Caco-2 (cell line): ENCODE measurements around the gene FHIT. TPM values are rescaled to one million over a fixed set of nuclear protein-coding genes. Genes with fewer than 3 reads are reported as not detected.

Experiments used
- BruUV-seq: library from RNA; stranded (reverse); fragments of 400-500 nt; replicated peaks from 2 replicates; lab custom pipeline; 2021; lab: Mats Ljungman, UMichigan
- CTCF ChIA-PET: fragments of 300-600 bp; sonication (Branson Sonifier 250); formaldehyde crosslinking; loops from one replicate; lab custom pipeline; 2022; ENCODE audit warnings: antibody characterized with exemption; lab: Charles Lee
- POLR2A ChIA-PET: fragments of 300-600 bp; sonication (Branson Sonifier 250); formaldehyde crosslinking; loops from one replicate; lab custom pipeline; 2022; ENCODE audit warnings: antibody characterized with exemption; lab: Charles Lee
- DNase-seq, 2 experiments: peaks; one replicate each; pipeline versions ENCODE4 v3.0.0 to v3.0.0-alpha.2; 2020 to 2022
- H3K27me3 ChIP-seq: replicated peaks from 2 replicates; pipeline ENCODE4 v1.6.0; 2011; ENCODE audit warnings: low read length; ENCODE audit not compliant: control insufficient read depth, insufficient read depth
- H3K36me3 ChIP-seq: 2 replicates; pipeline ENCODE4 v1.5.1; 2011; ENCODE audit warnings: low read length; ENCODE audit not compliant: control insufficient read depth, insufficient read depth
- H3K4me1 ChIP-seq: fragments of 250-450 bp; sonication (Bioruptor Pico); 2 replicates; pipeline ENCODE4 v1.5.1; 2020; ENCODE audit warnings: mild to moderate bottlenecking
- H3K4me3 ChIP-seq: 2 replicates; pipeline ENCODE4 v1.5.1; 2011; ENCODE audit warnings: low read depth, mild to moderate bottlenecking, control low read depth, low read length
- H3K9me3 ChIP-seq: fragments of 250-450 bp; sonication (Bioruptor Pico); 2 replicates; pipeline ENCODE4 v1.5.1; 2020; ENCODE audit warnings: mild to moderate bottlenecking, moderate library complexity
- H3K27ac Mint-ChIP-seq: one replicate; pipeline ENCODE4 v1.8.0; 2022; ENCODE audit warnings: mixed read lengths; ENCODE audit not compliant: unreplicated experiment
- H3K27me3 Mint-ChIP-seq: one replicate; pipeline ENCODE4 v1.8.0; 2022; ENCODE audit warnings: mixed read lengths; ENCODE audit not compliant: insufficient read depth, unreplicated experiment
- H3K36me3 Mint-ChIP-seq: one replicate; pipeline ENCODE4 v1.8.0; 2022; ENCODE audit warnings: mild to moderate bottlenecking, mixed read lengths; ENCODE audit not compliant: insufficient read depth, unreplicated experiment
- H3K4me1 Mint-ChIP-seq: one replicate; pipeline ENCODE4 v1.8.0; 2022; ENCODE audit warnings: low read depth, mixed read lengths; ENCODE audit not compliant: unreplicated experiment
- H3K4me3 Mint-ChIP-seq: one replicate; pipeline ENCODE4 v1.8.0; 2022; ENCODE audit warnings: mild to moderate bottlenecking, moderate library complexity, mixed read lengths; ENCODE audit not compliant: unreplicated experiment
- H3K9me3 Mint-ChIP-seq: one replicate; pipeline ENCODE4 v1.8.0; 2022; ENCODE audit warnings: mixed read lengths; ENCODE audit not compliant: unreplicated experiment
- CTCF ChIP-seq, 2 experiments: fragments of 200-600 bp in 1 of 2; IDR thresholded peaks; 1 replicate in 1 of 2; 2 replicates in 1 of 2; pipeline versions ENCODE4 v1.5.1 to v1.8.0; 2011 to 2022; ENCODE audit warnings: antibody characterized with exemption in 1 of 2, control low read depth in 1 of 2, inconsistent platforms in 1 of 2, low read depth in 1 of 2, low read length in 1 of 2, mild to moderate bottlenecking in 1 of 2, moderate library complexity in 1 of 2; ENCODE audit not compliant: insufficient read depth in 1 of 2, severe bottlenecking in 1 of 2, unreplicated experiment in 1 of 2
- intact Hi-C: fragments of 100-400 bp; cut with micrococcal nuclease; formaldehyde crosslinking; loops from one replicate; pipeline ENCODE4 v1.10.0; 2022; ENCODE audit not compliant: unreplicated experiment
- total RNA-seq: library from RNA; stranded (reverse); gene quantifications from 2 replicates; pipeline ENCODE4 v1.2.3, GENCODE V29; 2022

FHIT gene
- total RNA-seq, 1 experiment from 2014 or later: 8.3 TPM

DNA sequence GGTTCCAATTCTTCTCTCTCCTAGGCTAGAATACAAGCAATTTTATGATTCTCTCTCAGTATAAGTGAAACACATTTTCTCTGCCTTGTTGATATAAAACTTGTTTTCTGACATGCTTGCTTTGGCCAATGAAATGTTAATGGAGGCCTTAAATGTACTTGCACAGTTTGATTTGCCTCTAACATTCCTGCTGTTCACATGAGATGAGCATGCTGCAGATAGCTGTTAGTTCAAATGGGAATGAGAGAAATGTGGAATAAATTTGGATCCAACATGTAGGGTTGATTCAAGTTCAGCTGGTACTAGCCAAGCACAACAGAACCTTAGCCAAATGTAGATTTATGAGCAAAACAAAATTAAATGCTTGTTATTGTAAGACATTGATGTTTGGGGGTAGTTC lies 32.6 kb upstream of the FHIT start:
- DNase-seq: no peak
- Histone ChIP-seq H3K9me3 (no peaks in the 10 kb centered on the region), H3K4me1 (no peaks in the 10 kb centered on the region), H3K27me3 (no peaks in the 10 kb centered on the region), H3K36me3 (no peaks in the 10 kb centered on the region), H3K4me3 (no peak overlapping the region)
- Mint-ChIP-seq H3K27me3 (peaks cover 9% of the 10 kb centered on the region), H3K9me3 (no peaks in the 10 kb centered on the region), H3K4me3 (no peak overlapping the region), H3K27ac (no peak overlapping the region), H3K4me1 (no peaks in the 10 kb centered on the region), H3K36me3 (no peaks in the 10 kb centered on the region)
- BruUV-seq: no TSS peak
- ChIA-PET CTCF (no interaction called here), POLR2A (interaction anchor here (0.6 kb wide), 1 partner anchor 1106 kb away, joined by 3 read pairs; no protein-coding TSS in a partner anchor)
- no peak for TF ChIP-seq CTCF (IDR thresholded peaks at IDR 0.05; ENCODE audit: insufficient read depth in 1 of 2, low read depth in 1 of 2, low read length in 1 of 2, severe bottlenecking in 1 of 2, unreplicated experiment in 1 of 2)
- intact Hi-C loops: no loop called here

DNA sequence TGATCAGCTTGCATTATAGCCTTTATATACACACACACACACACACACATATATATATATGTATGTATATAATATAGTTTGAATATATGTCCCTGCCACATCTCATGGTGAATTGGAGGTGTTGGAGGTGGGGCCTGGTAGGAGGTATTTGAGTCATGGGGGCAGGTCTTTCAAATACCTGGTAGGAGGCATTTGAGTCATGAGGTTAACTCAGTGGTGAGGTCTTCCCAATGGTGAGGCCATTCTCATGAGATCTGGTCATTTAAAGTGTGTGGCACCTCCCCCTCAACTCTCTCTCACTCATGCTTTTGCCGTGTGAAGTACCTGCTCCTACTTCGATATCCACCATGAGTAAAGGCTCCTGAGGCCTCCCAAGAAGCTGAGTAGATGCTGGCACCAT lies 27.5 kb upstream of the FHIT start:
- ChIA-PET CTCF (no interaction called here), POLR2A (no interaction called here)
- Histone ChIP-seq H3K4me3 (no peak overlapping the region), H3K36me3 (no peaks in the 10 kb centered on the region), H3K9me3 (no peaks in the 10 kb centered on the region), H3K27me3 (no peaks in the 10 kb centered on the region), H3K4me1 (no peaks in the 10 kb centered on the region)
- no peak for DNase-seq
- no peaks in the 10 kb centered on the region for H3K9me3 Mint-ChIP-seq
- no peak for TF ChIP-seq CTCF (IDR thresholded peaks at IDR 0.05; ENCODE audit: insufficient read depth in 1 of 2, low read depth in 1 of 2, low read length in 1 of 2, severe bottlenecking in 1 of 2, unreplicated experiment in 1 of 2)
- H3K36me3 Mint-ChIP-seq: no peaks in the 10 kb centered on the region
- BruUV-seq: no TSS peak
- no peak overlapping the region for H3K4me3 Mint-ChIP-seq
- H3K27me3 Mint-ChIP-seq: peaks cover 4% of the 10 kb centered on the region
- no peak overlapping the region for H3K27ac Mint-ChIP-seq
- intact Hi-C loops: no loop called here
- no peaks in the 10 kb centered on the region for H3K4me1 Mint-ChIP-seq

- Mint-ChIP-seq H3K4me3 (no peak overlapping the region), H3K4me1 (no peaks in the 10 kb centered on the region), H3K36me3 (no peaks in the 10 kb centered on the region), H3K27me3 (peaks cover 7% of the 10 kb centered on the region), H3K27ac (no peak overlapping the region), H3K9me3 (no peaks in the 10 kb centered on the region)
- no peaks in the 10 kb centered on the region for H3K4me1 ChIP-seq
- no peaks in the 10 kb centered on the region for H3K36me3 ChIP-seq
- TF ChIP-seq CTCF (IDR thresholded peaks at IDR 0.05; ENCODE audit: insufficient read depth in 1 of 2, low read depth in 1 of 2, low read length in 1 of 2, severe bottlenecking in 1 of 2, unreplicated experiment in 1 of 2): no peak
- no peaks in the 10 kb centered on the region for H3K9me3 ChIP-seq
- no peak overlapping the region for H3K4me3 ChIP-seq
- CTCF ChIA-PET: no interaction called here
- no peak for DNase-seq
- BruUV-seq: no TSS peak
- no peaks in the 10 kb centered on the region for H3K27me3 ChIP-seq
- POLR2A ChIA-PET: no interaction called here
- intact Hi-C loops: no loop called here
Measured at GRCh38 chr3:61277411-61277810, 26.2 kb upstream of the FHIT start.
